ENCODE measurements around the gene PIK3C3.

GRCh38 chr18:41933778-41934177 lies 21.3 kb upstream of the PIK3C3 start:
- no peak for TF ChIP-seq POLR2AphosphoS5 (IDR thresholded peaks at IDR 0.05)
- TF ChIP-seq, protein P1, sequence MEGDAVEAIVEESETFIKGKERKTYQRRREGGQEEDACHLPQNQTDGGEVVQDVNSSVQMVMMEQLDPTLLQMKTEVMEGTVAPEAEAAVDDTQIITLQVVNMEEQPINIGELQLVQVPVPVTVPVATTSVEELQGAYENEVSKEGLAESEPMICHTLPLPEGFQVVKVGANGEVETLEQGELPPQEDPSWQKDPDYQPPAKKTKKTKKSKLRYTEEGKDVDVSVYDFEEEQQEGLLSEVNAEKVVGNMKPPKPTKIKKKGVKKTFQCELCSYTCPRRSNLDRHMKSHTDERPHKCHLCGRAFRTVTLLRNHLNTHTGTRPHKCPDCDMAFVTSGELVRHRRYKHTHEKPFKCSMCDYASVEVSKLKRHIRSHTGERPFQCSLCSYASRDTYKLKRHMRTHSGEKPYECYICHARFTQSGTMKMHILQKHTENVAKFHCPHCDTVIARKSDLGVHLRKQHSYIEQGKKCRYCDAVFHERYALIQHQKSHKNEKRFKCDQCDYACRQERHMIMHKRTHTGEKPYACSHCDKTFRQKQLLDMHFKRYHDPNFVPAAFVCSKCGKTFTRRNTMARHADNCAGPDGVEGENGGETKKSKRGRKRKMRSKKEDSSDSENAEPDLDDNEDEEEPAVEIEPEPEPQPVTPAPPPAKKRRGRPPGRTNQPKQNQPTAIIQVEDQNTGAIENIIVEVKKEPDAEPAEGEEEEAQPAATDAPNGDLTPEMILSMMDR (IDR thresholded peaks at IDR 0.05): no peak
- no peak for TF ChIP-seq POLR2A (IDR thresholded peaks at IDR 0.05)
